Testis (tissue), 2 donors: Measurements from ENCODE around the gene WRNIP1.
"Not testable (repeated sequence)": the region's sequence is repeated elsewhere in the genome, so short reads cannot be mapped to it uniquely, and the experiment has no call there.

ENCODE experiments used
- POLR2A ChIP-seq: fragments of 450-650 bp; IDR thresholded peaks from one replicate; pipeline ENCODE4 v1.6.1; 2017; ENCODE audit warnings: antibody characterized with exemption, mild to moderate bottlenecking, moderate library complexity
- TF ChIP-seq, protein P1 (sequence below), 3 experiments: fragments of 450-650 bp in 2 of 3; fragments of 200-600 bp in 1 of 3; sonication (generic) in 1 of 3; IDR thresholded peaks; one replicate each; pipeline ENCODE4 v1.5.1; 2016 to 2019; ENCODE audit warnings: antibody characterized with exemption in 3 of 3, mild to moderate bottlenecking in 2 of 3, moderate library complexity in 1 of 3

DNA sequence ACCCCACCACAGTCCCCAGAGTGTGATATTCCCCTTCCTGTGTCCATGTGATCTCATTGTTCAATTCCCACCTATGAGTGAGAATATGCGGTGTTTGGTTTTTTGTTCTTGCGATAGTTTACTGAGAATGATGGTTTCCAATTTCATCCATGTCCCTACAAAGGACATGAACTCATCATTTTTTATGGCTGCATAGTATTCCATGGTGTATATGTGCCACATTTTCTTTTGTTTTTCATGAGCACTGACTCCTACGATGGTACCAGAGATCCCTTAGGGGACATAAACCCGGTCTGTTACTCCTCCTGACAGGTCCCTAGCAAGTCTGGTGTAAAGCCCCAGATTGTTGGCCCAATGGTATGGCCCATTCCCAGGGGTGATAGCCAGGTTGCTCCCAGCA, 36.5 kb downstream of the WRNIP1 start:
- not testable (repeated sequence) for TF ChIP-seq POLR2A
- TF ChIP-seq, protein P1, sequence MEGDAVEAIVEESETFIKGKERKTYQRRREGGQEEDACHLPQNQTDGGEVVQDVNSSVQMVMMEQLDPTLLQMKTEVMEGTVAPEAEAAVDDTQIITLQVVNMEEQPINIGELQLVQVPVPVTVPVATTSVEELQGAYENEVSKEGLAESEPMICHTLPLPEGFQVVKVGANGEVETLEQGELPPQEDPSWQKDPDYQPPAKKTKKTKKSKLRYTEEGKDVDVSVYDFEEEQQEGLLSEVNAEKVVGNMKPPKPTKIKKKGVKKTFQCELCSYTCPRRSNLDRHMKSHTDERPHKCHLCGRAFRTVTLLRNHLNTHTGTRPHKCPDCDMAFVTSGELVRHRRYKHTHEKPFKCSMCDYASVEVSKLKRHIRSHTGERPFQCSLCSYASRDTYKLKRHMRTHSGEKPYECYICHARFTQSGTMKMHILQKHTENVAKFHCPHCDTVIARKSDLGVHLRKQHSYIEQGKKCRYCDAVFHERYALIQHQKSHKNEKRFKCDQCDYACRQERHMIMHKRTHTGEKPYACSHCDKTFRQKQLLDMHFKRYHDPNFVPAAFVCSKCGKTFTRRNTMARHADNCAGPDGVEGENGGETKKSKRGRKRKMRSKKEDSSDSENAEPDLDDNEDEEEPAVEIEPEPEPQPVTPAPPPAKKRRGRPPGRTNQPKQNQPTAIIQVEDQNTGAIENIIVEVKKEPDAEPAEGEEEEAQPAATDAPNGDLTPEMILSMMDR (IDR thresholded peaks at IDR 0.05) = not testable (repeated sequence)
